Activated T-cell treated with anti-CD3 and anti-CD28 coated beads, Interleukin-2, amount 50 U/mL, for 24 hours (primary cell): ENCODE measurements around the gene IL18R1.

Source experiments
- DNase-seq: peaks from one replicate; pipeline ENCODE4 v3.0.0-alpha.2; 2020
- H3K27ac Mint-ChIP-seq: 2 replicates; pipeline ENCODE4 v1.8.0; 2020; ENCODE audit warnings: mild to moderate bottlenecking, mixed read lengths
- H3K27me3 Mint-ChIP-seq: 2 replicates; pipeline ENCODE4 v1.8.0; 2020; ENCODE audit warnings: mixed read lengths
- H3K36me3 Mint-ChIP-seq: 2 replicates; pipeline ENCODE4 v1.8.0; 2020; ENCODE audit warnings: low read depth, mixed read lengths
- H3K4me1 Mint-ChIP-seq: 2 replicates; pipeline ENCODE4 v1.8.0; 2020; ENCODE audit warnings: low read depth, mixed read lengths
- H3K4me3 Mint-ChIP-seq: 2 replicates; pipeline ENCODE4 v1.8.0; 2020; ENCODE audit warnings: mild to moderate bottlenecking, moderate library complexity, mixed read lengths
- H3K9me3 Mint-ChIP-seq: 2 replicates; pipeline ENCODE4 v1.8.0; 2020; ENCODE audit warnings: mixed read lengths

IL18R1 gene

DNA sequence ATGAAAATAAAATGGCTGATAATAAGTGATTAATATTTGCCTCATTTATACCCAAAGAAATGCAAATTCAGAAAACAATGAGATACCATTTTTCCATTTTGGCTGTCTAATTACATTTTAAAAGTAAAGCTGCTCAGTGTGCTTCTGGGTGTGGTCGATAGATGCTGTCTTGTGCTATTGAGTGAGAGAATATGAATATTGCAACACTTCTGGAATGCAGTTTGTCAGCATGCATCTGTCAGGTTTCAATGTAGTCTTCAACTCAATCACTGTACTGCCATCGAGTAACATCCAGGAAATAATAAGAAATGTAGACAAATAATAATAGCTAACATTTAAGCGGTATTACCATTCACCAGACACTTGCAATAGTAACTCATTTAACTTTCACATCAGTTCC is 3.9 kb downstream of the IL18R1 start:
- H3K9me3 Mint-ChIP-seq = peaks cover 10% of the 10 kb centered on the region
- no peak for DNase-seq
- H3K4me3 Mint-ChIP-seq = peak overlapping the region; percentile 98
- H3K27me3 Mint-ChIP-seq = no peaks in the 10 kb centered on the region
- H3K36me3 Mint-ChIP-seq = peaks cover 74% of the 10 kb centered on the region
- peak overlapping the region; percentile 52 for H3K27ac Mint-ChIP-seq
- peaks cover 87% of the 10 kb centered on the region for H3K4me1 Mint-ChIP-seq

DNA sequence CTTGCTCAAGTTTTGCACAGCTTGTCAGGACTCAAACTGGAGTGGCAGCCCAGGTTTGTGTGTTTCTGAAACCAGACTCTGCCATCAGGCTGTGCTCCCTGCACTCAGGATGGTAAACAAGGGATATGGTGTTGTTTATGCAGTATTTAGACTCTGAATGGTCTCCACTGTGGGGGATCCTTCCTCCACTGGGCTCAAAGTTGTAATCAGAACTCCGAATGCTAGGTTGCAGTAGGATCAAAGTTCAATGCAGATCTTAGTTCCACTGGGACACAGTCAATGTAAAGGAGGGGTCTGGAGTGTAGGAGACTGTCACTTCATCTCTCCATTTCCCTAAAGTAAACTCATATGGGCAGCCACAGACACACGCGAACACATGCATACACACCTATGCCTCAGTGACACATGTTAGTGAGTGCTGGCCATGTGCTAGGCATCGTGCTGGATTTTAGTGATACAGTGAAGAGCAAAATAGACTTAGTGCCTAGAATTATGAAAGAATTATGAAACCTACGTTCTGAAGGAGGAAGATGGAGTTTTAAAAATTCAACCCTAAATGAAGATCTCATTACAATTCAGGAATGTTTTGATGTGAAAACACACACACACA is 6.1 kb downstream of the IL18R1 start:
- H3K4me1 Mint-ChIP-seq = peaks cover 92% of the 10 kb centered on the region
- H3K4me3 Mint-ChIP-seq = peak overlapping the region; percentile 52
- peaks cover 30% of the 10 kb centered on the region for H3K9me3 Mint-ChIP-seq
- H3K27me3 Mint-ChIP-seq = no peaks in the 10 kb centered on the region
- H3K36me3 Mint-ChIP-seq = peaks cover 88% of the 10 kb centered on the region
- no peak for DNase-seq
- peak overlapping the region; percentile 37 for H3K27ac Mint-ChIP-seq

DNA sequence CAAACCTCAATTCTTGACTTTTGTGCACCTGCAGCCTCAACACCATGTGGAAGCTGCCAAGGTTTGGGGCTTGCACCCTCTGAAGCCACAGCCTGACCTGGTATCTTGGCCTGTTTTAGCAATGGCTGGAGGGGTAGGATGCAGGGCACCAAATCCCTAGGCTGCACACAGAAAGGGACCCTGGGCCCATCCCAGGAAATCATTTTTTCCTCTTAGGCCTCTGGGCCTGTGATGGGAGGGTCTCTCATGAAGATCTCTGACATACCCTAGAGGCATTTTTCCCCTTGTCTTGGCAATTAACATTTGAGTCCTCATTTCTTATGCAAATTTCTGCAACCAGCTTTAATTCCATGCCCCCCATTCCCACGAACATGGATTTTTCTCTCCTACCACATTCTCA is 10.2 kb downstream of the IL18R1 start:
- DNase-seq = no peak
- Mint-ChIP-seq H3K36me3 (peaks cover 97% of the 10 kb centered on the region), H3K4me3 (no peak overlapping the region), H3K4me1 (peaks cover 92% of the 10 kb centered on the region), H3K27me3 (no peaks in the 10 kb centered on the region), H3K9me3 (peaks cover 42% of the 10 kb centered on the region), H3K27ac (peak overlapping the region; percentile 97)

DNA sequence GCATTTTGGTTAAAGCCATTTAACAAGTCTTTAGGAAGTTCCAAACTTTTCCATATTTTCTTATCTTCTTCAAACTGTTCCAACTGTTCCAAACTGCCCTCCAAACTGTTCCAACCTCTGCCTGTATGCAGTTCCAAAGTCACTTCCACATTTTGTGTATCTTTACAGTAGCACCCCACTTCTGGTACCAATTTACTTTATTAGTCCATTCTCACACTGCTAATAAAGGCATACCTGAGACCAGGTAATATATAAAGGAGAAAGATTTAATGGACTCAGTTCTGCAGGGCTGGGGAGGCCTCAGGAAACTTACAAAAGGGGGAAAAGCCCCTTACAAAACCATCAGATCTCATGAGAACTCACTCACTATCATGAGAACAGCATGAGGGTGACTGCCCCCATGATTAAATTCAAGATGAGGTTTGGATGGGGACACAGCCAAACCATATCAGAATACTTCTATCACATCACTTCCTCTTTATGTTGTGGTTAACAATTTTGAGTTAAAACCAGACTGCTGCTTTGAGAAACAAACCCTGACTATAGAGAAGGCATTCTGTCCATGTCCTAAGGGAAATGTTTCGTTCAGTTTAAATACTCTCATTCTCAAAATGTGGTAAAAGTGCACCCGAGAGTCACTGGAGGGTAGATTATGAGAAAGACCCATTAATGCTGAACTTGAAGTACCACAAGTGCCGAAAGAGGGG is 11.0 kb downstream of the IL18R1 start:
- peak overlapping the region; percentile 97 for H3K27ac Mint-ChIP-seq
- H3K36me3 Mint-ChIP-seq = peaks cover 98% of the 10 kb centered on the region
- H3K27me3 Mint-ChIP-seq = no peaks in the 10 kb centered on the region
- peaks cover 88% of the 10 kb centered on the region for H3K4me1 Mint-ChIP-seq
- H3K4me3 Mint-ChIP-seq = peak overlapping the region; percentile 47
- H3K9me3 Mint-ChIP-seq = peaks cover 42% of the 10 kb centered on the region
- DNase-seq = no peak

DNA sequence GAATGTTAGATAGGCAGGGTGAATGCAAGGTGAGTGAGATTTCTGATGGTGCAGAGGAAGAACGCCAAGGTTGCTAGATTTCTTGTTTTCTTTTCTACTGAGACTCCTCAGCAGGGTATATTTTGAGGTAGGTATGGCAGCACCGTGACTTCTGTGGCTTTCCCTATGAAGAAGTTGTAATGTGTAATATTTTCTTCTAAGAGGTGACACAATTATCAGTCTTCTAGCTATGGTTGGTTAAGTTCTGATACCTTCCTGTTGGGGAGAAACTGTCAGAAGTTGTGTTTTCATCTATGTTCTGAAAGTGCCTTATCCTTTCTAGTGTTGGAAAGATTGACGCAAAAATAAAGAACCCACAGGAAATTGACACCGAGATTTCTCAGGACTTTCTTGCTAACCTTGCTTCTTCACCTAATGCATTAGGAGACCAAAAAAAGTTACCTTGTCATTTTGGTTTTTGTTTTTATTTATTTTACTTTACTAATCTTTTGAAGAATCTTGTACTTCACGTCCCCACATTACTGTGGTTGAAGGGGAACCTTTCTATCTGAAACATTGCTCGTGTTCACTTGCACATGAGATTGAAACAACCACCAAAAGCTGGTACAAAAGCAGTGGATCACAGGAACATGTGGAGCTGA is 11.9 kb downstream of the IL18R1 start:
- H3K9me3 Mint-ChIP-seq = peaks cover 42% of the 10 kb centered on the region
- no peak for DNase-seq
- peak overlapping the region; percentile 97 for H3K27ac Mint-ChIP-seq
- no peaks in the 10 kb centered on the region for H3K27me3 Mint-ChIP-seq
- H3K4me3 Mint-ChIP-seq = peak overlapping the region; percentile 62
- H3K4me1 Mint-ChIP-seq = peaks cover 85% of the 10 kb centered on the region
- H3K36me3 Mint-ChIP-seq = peaks cover 97% of the 10 kb centered on the region

DNA sequence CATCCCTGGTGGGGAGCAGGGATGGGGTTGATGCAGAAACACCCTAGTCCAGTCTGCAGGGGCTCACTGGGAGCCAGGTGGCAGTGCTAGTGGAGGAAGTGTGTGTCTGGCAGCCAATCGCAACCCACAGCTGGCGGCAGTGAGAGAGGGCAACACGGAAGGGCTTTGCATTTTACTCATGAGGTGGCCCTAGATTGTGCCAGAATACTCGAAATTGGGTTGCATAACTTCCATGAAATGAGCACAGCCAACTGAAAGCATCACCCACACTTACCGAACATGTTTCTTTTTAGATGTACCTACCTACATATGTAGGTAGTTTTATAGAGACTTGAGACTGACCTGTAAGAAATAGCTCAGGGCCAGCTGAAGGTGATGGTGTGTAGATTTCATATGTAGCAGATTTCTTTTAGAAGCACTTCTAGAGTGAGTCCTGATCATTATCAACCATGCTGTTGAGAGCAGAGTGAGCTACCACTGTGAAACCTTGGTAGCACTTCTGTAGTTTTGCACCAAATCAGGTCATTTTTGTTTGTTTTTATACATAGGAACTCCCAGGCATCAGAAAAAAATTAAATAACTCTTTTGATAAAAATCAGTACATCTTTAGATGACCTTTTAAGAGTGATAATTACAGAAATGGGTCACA is 13.0 kb downstream of the IL18R1 start:
- Mint-ChIP-seq H3K9me3 (peaks cover 38% of the 10 kb centered on the region), H3K4me1 (peaks cover 75% of the 10 kb centered on the region), H3K36me3 (peaks cover 97% of the 10 kb centered on the region), H3K4me3 (peak overlapping the region; percentile 62), H3K27ac (peak overlapping the region; percentile 97), H3K27me3 (no peaks in the 10 kb centered on the region)
- peak; percentile 58 for DNase-seq

DNA sequence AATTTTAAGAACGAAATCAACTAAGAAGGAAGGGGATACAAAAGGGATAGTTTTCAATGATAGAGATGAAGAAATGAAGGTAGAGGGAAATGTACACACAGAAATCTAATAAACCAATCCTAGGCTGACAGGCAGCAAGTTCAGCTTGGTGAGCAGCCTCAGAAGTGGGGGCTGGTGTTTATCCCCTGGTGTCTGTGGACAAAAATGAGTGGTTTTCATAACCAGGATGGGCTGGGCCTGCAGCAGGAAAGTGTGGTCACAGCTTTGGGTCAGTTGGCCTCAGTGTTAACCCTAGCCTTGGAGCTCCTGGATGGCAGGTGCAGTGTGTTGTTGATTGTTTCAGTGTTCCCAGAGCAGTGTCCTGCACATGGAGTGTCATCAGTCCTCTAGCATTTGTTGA is 14.3 kb downstream of the IL18R1 start:
- no peak for DNase-seq
- Mint-ChIP-seq H3K9me3 (peaks cover 28% of the 10 kb centered on the region), H3K27me3 (no peaks in the 10 kb centered on the region), H3K4me3 (no peak overlapping the region), H3K27ac (no peak overlapping the region), H3K36me3 (peaks cover 97% of the 10 kb centered on the region), H3K4me1 (peaks cover 65% of the 10 kb centered on the region)

DNA sequence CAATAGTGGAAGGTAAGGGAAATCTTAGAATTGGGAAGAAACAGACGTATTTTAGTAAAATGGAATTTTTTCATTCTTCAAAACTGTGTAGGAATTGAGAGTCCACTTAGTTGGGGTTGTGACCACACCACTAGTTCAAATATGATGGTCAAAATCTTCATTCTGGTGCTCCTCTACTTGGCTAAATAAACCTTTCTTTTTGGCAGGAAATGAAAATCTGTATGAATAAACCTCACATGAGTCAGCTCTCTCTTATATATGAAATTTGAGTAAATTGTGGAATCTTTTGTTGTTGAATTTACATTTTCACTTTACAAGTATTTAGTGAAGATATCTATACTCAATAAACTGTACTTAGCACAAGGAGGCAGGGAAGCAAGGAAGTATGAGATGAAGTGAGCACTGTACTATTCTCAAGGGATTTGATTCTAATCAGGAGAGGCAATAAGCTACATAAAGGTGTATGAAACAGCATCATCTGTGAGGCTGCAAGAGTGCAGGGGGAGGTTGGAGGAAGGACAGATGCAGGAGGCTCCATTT is 20.5 kb downstream of the IL18R1 start:
- DNase-seq = no peak
- H3K27ac Mint-ChIP-seq = peak overlapping the region; percentile 13

DNA sequence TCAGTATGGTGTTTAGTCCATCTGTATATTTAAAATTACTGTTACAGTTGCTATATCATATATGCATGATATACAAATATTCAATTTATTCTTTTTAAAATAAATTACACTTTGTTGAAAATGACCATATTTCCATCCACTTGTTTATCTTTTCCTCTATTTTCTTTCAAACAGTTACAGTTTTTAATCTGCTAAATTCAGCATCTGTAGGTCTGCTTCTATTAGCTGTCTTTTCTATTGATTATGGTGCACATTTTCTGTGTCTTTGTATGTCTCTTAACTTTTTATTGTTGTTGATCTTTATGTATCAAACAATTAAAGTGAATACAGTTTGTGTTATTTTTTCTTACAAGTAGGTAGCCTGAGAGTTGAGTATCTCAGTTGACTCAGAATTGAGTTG is 28.1 kb downstream of the IL18R1 start:
- no peak overlapping the region for H3K4me3 Mint-ChIP-seq
- H3K4me1 Mint-ChIP-seq = peaks cover 13% of the 10 kb centered on the region
- peaks cover 94% of the 10 kb centered on the region for H3K36me3 Mint-ChIP-seq
- H3K27ac Mint-ChIP-seq = no peak overlapping the region
- no peak for DNase-seq
- no peaks in the 10 kb centered on the region for H3K27me3 Mint-ChIP-seq
- H3K9me3 Mint-ChIP-seq = peaks cover 23% of the 10 kb centered on the region

More for the DNA sequence above, 20.5 kb downstream of the IL18R1 start:
- Mint-ChIP-seq H3K36me3 (peaks cover 92% of the 10 kb centered on the region), H3K9me3 (peaks cover 20% of the 10 kb centered on the region), H3K4me1 (peaks cover 36% of the 10 kb centered on the region), H3K4me3 (no peak overlapping the region), H3K27me3 (no peaks in the 10 kb centered on the region)

DNA sequence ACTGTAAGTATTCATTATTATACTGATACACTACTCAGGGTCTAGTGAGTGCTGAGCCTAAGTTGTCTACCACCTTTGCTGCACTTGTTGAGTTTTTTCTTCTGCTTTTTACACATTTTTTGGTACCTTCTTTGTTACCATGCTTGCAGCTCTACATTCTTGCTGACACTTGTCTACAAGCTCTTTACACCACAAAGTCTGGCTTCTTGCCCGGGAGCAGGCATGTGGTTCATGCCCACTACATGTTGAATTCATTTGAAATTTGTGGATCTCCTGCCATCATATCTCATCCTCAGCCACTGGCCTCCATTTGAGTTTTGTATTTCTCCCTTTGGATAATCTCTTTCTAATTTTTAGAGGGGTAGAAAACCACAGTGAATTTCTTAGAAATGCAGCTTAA is 29.9 kb downstream of the IL18R1 start:
- no peak for DNase-seq
- Mint-ChIP-seq H3K27ac (no peak overlapping the region), H3K36me3 (peaks cover 93% of the 10 kb centered on the region), H3K9me3 (peaks cover 23% of the 10 kb centered on the region), H3K4me1 (peaks cover 19% of the 10 kb centered on the region), H3K4me3 (no peak overlapping the region), H3K27me3 (no peaks in the 10 kb centered on the region)

DNA sequence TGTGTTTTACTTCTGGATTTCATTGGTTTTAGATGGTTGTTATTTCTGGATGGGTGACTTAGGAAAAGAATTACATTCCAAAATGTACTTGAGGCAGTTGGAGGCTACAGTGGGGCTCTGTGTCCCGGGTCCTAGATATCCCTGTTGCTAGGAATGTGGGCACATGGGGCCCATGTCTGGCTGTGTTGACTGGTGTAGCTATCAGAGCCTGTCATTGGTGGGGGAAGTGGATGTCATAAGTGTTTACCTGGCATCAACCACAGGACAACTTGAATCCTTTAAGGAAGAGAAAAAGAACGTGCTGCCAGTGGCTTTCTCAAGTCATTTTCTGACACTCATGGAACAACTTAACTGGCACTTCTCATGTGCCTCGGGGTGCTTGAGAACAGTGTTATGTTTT is 30.4 kb downstream of the IL18R1 start:
- H3K27ac Mint-ChIP-seq = no peak overlapping the region
- H3K4me1 Mint-ChIP-seq = peaks cover 21% of the 10 kb centered on the region
- no peak overlapping the region for H3K4me3 Mint-ChIP-seq
- peaks cover 91% of the 10 kb centered on the region for H3K36me3 Mint-ChIP-seq
- no peak for DNase-seq
- H3K27me3 Mint-ChIP-seq = no peaks in the 10 kb centered on the region
- peaks cover 23% of the 10 kb centered on the region for H3K9me3 Mint-ChIP-seq

DNA sequence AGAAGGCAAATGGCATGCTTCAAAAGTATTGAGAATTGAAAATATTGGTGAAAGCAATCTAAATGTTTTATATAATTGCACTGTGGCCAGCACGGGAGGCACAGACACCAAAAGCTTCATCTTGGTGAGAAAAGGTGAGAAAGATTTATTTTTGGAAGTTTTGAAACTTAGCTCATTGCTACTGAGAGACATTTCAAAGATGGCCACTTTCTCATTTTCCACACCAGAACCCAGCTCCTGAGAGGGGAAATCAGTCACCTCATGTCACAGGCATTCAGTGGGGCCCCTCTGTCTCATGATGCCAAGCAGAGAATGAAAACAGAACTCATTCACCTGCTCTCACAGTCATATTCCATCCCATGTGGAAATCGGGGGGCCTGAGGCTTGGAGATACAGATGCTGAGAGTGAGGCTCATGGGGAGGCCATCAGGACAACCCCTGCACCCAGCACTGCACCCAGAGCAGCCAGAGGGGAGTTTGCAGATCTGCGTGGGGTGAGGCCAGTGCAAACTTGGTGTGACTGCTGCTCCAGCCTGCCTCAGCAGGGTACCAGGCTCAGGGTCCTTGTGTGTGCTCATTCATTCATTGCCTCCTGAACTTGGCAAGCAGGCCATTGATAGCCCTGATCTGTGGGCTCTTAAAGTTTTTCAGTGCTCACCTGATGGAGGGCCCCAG is 31.4 kb downstream of the IL18R1 start:
- peaks cover 31% of the 10 kb centered on the region for H3K4me1 Mint-ChIP-seq
- H3K36me3 Mint-ChIP-seq = peaks cover 90% of the 10 kb centered on the region
- H3K27me3 Mint-ChIP-seq = no peaks in the 10 kb centered on the region
- H3K4me3 Mint-ChIP-seq = no peak overlapping the region
- peaks cover 19% of the 10 kb centered on the region for H3K9me3 Mint-ChIP-seq
- no peak for DNase-seq
- H3K27ac Mint-ChIP-seq = no peak overlapping the region

DNA sequence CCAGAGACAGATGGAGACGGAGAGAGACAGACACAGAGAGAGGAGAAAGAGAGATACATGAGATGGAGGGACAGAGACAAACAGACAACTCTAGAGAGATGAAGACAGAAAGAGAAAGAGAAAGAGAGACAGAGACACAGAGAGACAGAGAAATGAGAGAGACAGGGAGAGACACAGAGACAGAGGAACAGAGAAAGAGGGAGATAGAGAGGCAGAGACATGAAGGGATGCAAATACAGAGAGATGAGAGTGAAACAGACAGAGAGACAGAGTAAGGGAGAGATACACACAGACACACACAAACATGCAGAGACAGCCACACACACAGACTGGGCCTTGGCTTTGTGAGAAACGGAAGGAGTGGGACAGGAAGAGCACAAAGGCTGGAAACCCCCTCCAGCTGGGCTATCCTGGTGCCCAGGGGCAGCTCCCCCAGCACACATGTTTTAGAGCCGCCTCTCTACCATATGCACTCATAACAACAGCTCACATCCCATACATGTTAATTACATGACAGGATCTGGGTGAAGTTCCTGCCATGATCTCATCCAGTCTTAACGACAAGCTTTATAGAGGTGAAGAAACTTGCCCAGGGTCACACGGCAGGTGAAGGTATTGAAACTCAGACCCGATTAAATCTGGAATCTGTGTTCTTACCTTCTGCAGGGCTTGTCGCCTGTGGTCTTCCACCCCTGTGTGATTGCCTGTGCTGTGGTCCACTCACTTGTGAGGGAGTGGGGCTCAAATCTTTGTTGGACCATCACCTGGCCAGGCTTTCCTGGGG is 32.4 kb downstream of the IL18R1 start:
- H3K27ac Mint-ChIP-seq = peak overlapping the region; percentile 28
- H3K36me3 Mint-ChIP-seq = peaks cover 84% of the 10 kb centered on the region
- H3K9me3 Mint-ChIP-seq = peaks cover 16% of the 10 kb centered on the region
- no peak for DNase-seq
- H3K27me3 Mint-ChIP-seq = no peaks in the 10 kb centered on the region
- H3K4me3 Mint-ChIP-seq = no peak overlapping the region
- peaks cover 36% of the 10 kb centered on the region for H3K4me1 Mint-ChIP-seq
